H1 (cell line): ENCODE measurements around the gene ANXA2. TPM values are rescaled to one million over a fixed set of nuclear protein-coding genes. Genes with fewer than 3 reads are reported as not detected.

Source experiments
- CTCF ChIA-PET: fragments of 300-600 bp; sonication (Branson Sonifier 250); formaldehyde crosslinking; loops from one replicate; lab custom pipeline; 2021; ENCODE audit not compliant: partially characterized antibody; lab: Charles Lee
- POLR2A ChIA-PET: fragments of 300-600 bp; sonication (Branson Sonifier 250); formaldehyde crosslinking; loops from one replicate; lab custom pipeline; 2021; ENCODE audit warnings: inconsistent platforms; ENCODE audit not compliant: partially characterized antibody; lab: Charles Lee
- DNase-seq, 2 experiments: peaks; one replicate each; pipeline versions ENCODE4 v3.0.0 to v3.0.0-alpha.2; 2010 to 2022; ENCODE audit warnings: low spot score in 2 of 2, low read depth in 1 of 2, mixed read lengths in 1 of 2
- FAIRE-seq: peaks from 2 replicates; lab custom pipeline; 2011; peaks lifted over from hg19 to GRCh38; lab: Jason Lieb, UNC
- H2AFZ ChIP-seq: 2 replicates; pipeline ENCODE4 v1.8.1; 2012; ENCODE audit warnings: low read length, inconsistent platforms
- H2AK5ac ChIP-seq: 2 replicates; pipeline ENCODE4 v1.6.1; 2013; ENCODE audit warnings: low read depth, low read length
- H2BK120ac ChIP-seq: replicated peaks from 2 replicates; pipeline ENCODE3; 2013; ENCODE audit warnings: low read depth, low read length, inconsistent platforms
- H2BK12ac ChIP-seq: 2 replicates; pipeline ENCODE4 v1.6.1; 2013; ENCODE audit warnings: low read depth, low read length
- H2BK15ac ChIP-seq: 2 replicates; pipeline ENCODE4 v1.6.1; 2013; ENCODE audit warnings: low read length
- H2BK20ac ChIP-seq: 2 replicates; pipeline ENCODE4 v1.6.1; 2013; ENCODE audit warnings: low read length
- H2BK5ac ChIP-seq: 2 replicates; pipeline ENCODE4 v1.6.1; 2013; ENCODE audit warnings: low read depth, low read length
- H3K14ac ChIP-seq: 2 replicates; pipeline ENCODE4 v1.6.1; 2013; ENCODE audit warnings: inconsistent platforms; ENCODE audit not compliant: insufficient read length
- H3K18ac ChIP-seq: 2 replicates; pipeline ENCODE4 v1.6.1; 2013; ENCODE audit warnings: low read length; ENCODE audit errors: extremely low read depth
- H3K23ac ChIP-seq: 2 replicates; pipeline ENCODE4 v1.6.1; 2013; ENCODE audit warnings: inconsistent platforms; ENCODE audit not compliant: insufficient read length
- H3K23me2 ChIP-seq: 2 replicates; pipeline ENCODE4 v1.6.1; 2013; ENCODE audit warnings: low read depth, low read length
- H3K27ac ChIP-seq: 2 replicates; pipeline ENCODE4 v1.6.1; 2011; ENCODE audit warnings: low read depth, low read length, inconsistent platforms
- H3K27me3 ChIP-seq, 4 experiments: replicated peaks in 1 of 4; 1 replicate in 1 of 4; 2 replicates in 3 of 4; pipeline versions ENCODE4 v1.6.1 to v1.8.1; 2011 to 2013; ENCODE audit warnings: low read length in 3 of 4, mild to moderate bottlenecking in 3 of 4, inconsistent platforms in 2 of 4, mixed read lengths in 2 of 4, moderate library complexity in 1 of 4; ENCODE audit not compliant: control insufficient read depth in 3 of 4, insufficient read depth in 3 of 4; ENCODE audit errors: extremely low read depth in 1 of 4
- H3K36me3 ChIP-seq, 4 experiments: 2 replicates each; pipeline versions ENCODE4 v1.6.1 to v1.8.1; 2011 to 2013; ENCODE audit warnings: mild to moderate bottlenecking in 4 of 4, low read length in 3 of 4, moderate library complexity in 2 of 4, control low read depth in 1 of 4, inconsistent platforms in 1 of 4; ENCODE audit not compliant: insufficient read depth in 4 of 4, control insufficient read depth in 2 of 4
- H3K4ac ChIP-seq: replicated peaks from 2 replicates; pipeline ENCODE3; 2013; ENCODE audit warnings: low read length, low read depth, mixed read lengths, inconsistent platforms; ENCODE audit not compliant: insufficient read length
- H3K4me1 ChIP-seq, 4 experiments: replicated peaks in 1 of 4; 1 replicate in 1 of 4; 2 replicates in 3 of 4; pipeline versions ENCODE4 v1.6.1 to v1.8.1; 2011 to 2013; ENCODE audit warnings: low read length in 3 of 4, inconsistent platforms in 2 of 4, mixed read lengths in 1 of 4; ENCODE audit not compliant: insufficient read depth in 4 of 4, control insufficient read depth in 3 of 4
- H3K4me2 ChIP-seq, 2 experiments: 2 replicates each; pipeline versions ENCODE4 v1.6.1 to v1.8.1; 2011 to 2013; ENCODE audit warnings: low read depth in 2 of 2, low read length in 2 of 2, control low read depth in 1 of 2, inconsistent platforms in 1 of 2, mild to moderate bottlenecking in 1 of 2; ENCODE audit not compliant: insufficient read depth in 1 of 2
- H3K4me3 ChIP-seq, 4 experiments: fragments of 200-600, 300-600 bp in 1 of 4; sonication (generic), shearing (Covaris generic), sonication (Bioruptor Twin) in 1 of 4; 2 replicates each; pipeline versions ENCODE4 v1.5.1 to v1.8.1; 2011 to 2016; ENCODE audit warnings: low read length in 4 of 4, low read depth in 3 of 4, control low read depth in 2 of 4, inconsistent platforms in 2 of 4, mild to moderate bottlenecking in 2 of 4, mixed read lengths in 1 of 4, moderate library complexity in 1 of 4; ENCODE audit not compliant: insufficient read depth in 2 of 4; ENCODE audit errors: extremely low read depth in 1 of 4
- H3K56ac ChIP-seq: replicated peaks from 2 replicates; pipeline ENCODE3; 2013; ENCODE audit warnings: low read depth, mild to moderate bottlenecking, mixed read lengths, low read length, inconsistent platforms; ENCODE audit not compliant: insufficient read length
- H3K79me1 ChIP-seq: 2 replicates; pipeline ENCODE4 v1.6.1; 2013; ENCODE audit warnings: low read depth, low read length, control low read depth
- H3K79me2 ChIP-seq, 2 experiments: 2 replicates each; pipeline versions ENCODE4 v1.6.1 to v1.8.1; 2012 to 2013; ENCODE audit warnings: low read length in 2 of 2, mild to moderate bottlenecking in 2 of 2, inconsistent platforms in 1 of 2; ENCODE audit not compliant: insufficient read depth in 2 of 2, control insufficient read depth in 1 of 2
- H3K9ac ChIP-seq, 4 experiments: replicated peaks in 1 of 4; 1 replicate in 1 of 4; 2 replicates in 3 of 4; pipeline versions ENCODE4 v1.6.1 to v1.8.1; 2011 to 2013; ENCODE audit warnings: low read depth in 3 of 4, low read length in 3 of 4, control low read depth in 2 of 4, mild to moderate bottlenecking in 2 of 4, moderate library complexity in 2 of 4, inconsistent platforms in 1 of 4; ENCODE audit errors: extremely low read depth in 1 of 4
- H3K9me3 ChIP-seq, 2 experiments: 2 replicates each; pipeline versions ENCODE4 v1.6.1 to v1.8.1; 2012 to 2013; ENCODE audit warnings: mild to moderate bottlenecking in 2 of 2, moderate library complexity in 2 of 2, control low read depth in 1 of 2, inconsistent platforms in 1 of 2, low read depth in 1 of 2, low read length in 1 of 2, mixed read lengths in 1 of 2; ENCODE audit not compliant: insufficient read depth in 2 of 2
- H4K20me1 ChIP-seq, 2 experiments: replicated peaks in 1 of 2; 2 replicates each; pipeline versions ENCODE3 to v1.8.1; 2011 to 2013; ENCODE audit warnings: inconsistent platforms in 2 of 2, low read length in 2 of 2, mild to moderate bottlenecking in 1 of 2; ENCODE audit not compliant: insufficient read depth in 2 of 2, control insufficient read depth in 1 of 2
- H4K5ac ChIP-seq: 2 replicates; pipeline ENCODE4 v1.6.1; 2013; ENCODE audit warnings: low read length, low read depth, mixed read lengths, inconsistent platforms; ENCODE audit not compliant: insufficient read length
- H4K8ac ChIP-seq: 2 replicates; pipeline ENCODE4 v1.8.0; 2013; ENCODE audit warnings: mild to moderate bottlenecking, moderate library complexity, low read length, inconsistent platforms; ENCODE audit not compliant: insufficient read depth; ENCODE audit errors: extremely low read depth
- H4K91ac ChIP-seq: replicated peaks from 2 replicates; pipeline ENCODE3; 2013; ENCODE audit warnings: low read length, mixed read lengths, inconsistent platforms; ENCODE audit not compliant: insufficient read length
- ASH2L ChIP-seq: fragments of 200-600, 300-600 bp; sonication (generic); IDR thresholded peaks from one replicate; pipeline ENCODE4 v1.7.1; 2017; ENCODE audit warnings: low read length
- ATF3 ChIP-seq: IDR thresholded peaks from 2 replicates; pipeline ENCODE4 v1.6.1; 2011; ENCODE audit warnings: low read depth, mild to moderate bottlenecking, low read length; ENCODE audit not compliant: insufficient read depth
- EGR1 ChIP-seq: IDR thresholded peaks from 2 replicates; pipeline ENCODE4 v1.6.1; 2011; ENCODE audit warnings: low read depth, low read length, borderline replicate concordance
- FOSL1 ChIP-seq: IDR thresholded peaks from 2 replicates; pipeline ENCODE4 v1.6.1; 2011; ENCODE audit warnings: mild to moderate bottlenecking, low read depth, low read length, moderate library complexity; ENCODE audit not compliant: insufficient read depth
- JUND ChIP-seq: IDR thresholded peaks from 2 replicates; pipeline ENCODE4 v1.6.1; 2011; ENCODE audit warnings: mild to moderate bottlenecking, improper control_type of control experiment, low read length
- RNF2 ChIP-seq: fragments of 200-900, 300-1000 bp; sonication (generic); IDR thresholded peaks from 2 replicates; pipeline ENCODE4 v1.7.1; 2016; ENCODE audit warnings: borderline replicate concordance, low read depth, mild to moderate bottlenecking, antibody characterized with exemption, low read length; ENCODE audit not compliant: poor library complexity, severe bottlenecking; ENCODE audit errors: missing control alignments
- SP1 ChIP-seq: IDR thresholded peaks from 2 replicates; pipeline ENCODE4 v1.6.1; 2011; ENCODE audit warnings: low read depth, low read length
- TAF7 ChIP-seq: optimal IDR thresholded peaks from 2 replicates; pipeline ENCODE3; 2011; ENCODE audit warnings: low read depth, mild to moderate bottlenecking, inconsistent platforms, low read length, moderate library complexity, borderline replicate concordance
- WGBS, 2 experiments: shearing (Covaris generic) in 1 of 2; methylation state at CpG; one replicate each; pipeline versions ENCODE4 v1.1.6 to v1.1.7; 2013 to 2015; ENCODE audit warnings: low lambda C conversion rate in 2 of 2, mixed read lengths in 2 of 2, inconsistent platforms in 1 of 2, low coverage in 1 of 2, missing lambda C conversion rate in 1 of 2; ENCODE audit not compliant: insufficient replicate concordance in 2 of 2, insufficient coverage in 1 of 2, insufficient read length in 1 of 2; ENCODE audit errors: extremely low coverage in 1 of 2, missing lambda C conversion rate in 1 of 2; 5-methylcytosine and 5-hydroxymethylcytosine counted together
- polyA plus RNA-seq, 7 experiments: library from polyadenylated mRNA; depleted of rRNA in 3 of 7; stranded (reverse) in 5 of 7; unstranded in 2 of 7; fragments of >200 nt in 5 of 7; fragments of 200-250 nt in 2 of 7; gene quantifications; 1 replicate in 5 of 7; 2 replicates in 1 of 7; 4 replicates in 1 of 7; pipeline versions ENCODE4 v1.2.1 to v1.2.3, GENCODE V29; 2011 to 2013; ENCODE audit warnings: missing spikeins in 2 of 7, mixed read lengths in 2 of 7
- total RNA-seq: library from RNA; stranded (reverse); fragmentation: NEBNext Ultra II Directional; extraction: Animal tissue kit (Norgen Biotek cat#: 25700); gene quantifications from 2 replicates; pipeline ENCODE4 v1.2.1, GENCODE V29; 2021

Gene ANXA2
- total and polyA plus RNA-seq, 2 of the 8 experiments (the other 6 are each of a cell fraction or from before 2014, with no cell fraction given): 178 to 217 TPM

GRCh38 chr15:60391722-60392315 is 6.0 kb downstream of the ANXA2 start:
- H2BK5ac ChIP-seq: no peak overlapping the region
- peaks cover 0 to 4% (median 2%) of the 10 kb centered on the region in 4 experiments; a peak in 5 of 7 replicates for H3K27me3 ChIP-seq
- DNase-seq: no peak
- POLR2A ChIA-PET: no interaction called here
- no peak overlapping the region for H4K91ac ChIP-seq
- peaks cover 0 to 16% (median 0%) of the 10 kb centered on the region in 4 experiments; a peak in 1 of 8 replicates for H3K36me3 ChIP-seq
- H4K8ac ChIP-seq: no peak overlapping the region
- 51% methylated on average over 4 of the region's 4 CpGs; no CpG with 5 or more reads in 1 of the 2 experiments for WGBS, 2 experiments
- no peak overlapping the region for H3K4ac ChIP-seq
- no peak overlapping the region for H3K4me3 ChIP-seq
- H2BK20ac ChIP-seq: no peak overlapping the region
- no peak overlapping the region for H2BK12ac ChIP-seq
- FAIRE-seq: no peak
- H3K79me1 ChIP-seq: peaks cover 9% of the 10 kb centered on the region; the same call in 1 of the 2 replicates
- peaks cover 11 to 27% (median 18%) of the 10 kb centered on the region in 4 experiments; a peak in 6 of 7 replicates for H3K4me1 ChIP-seq
- H4K20me1 ChIP-seq: peaks cover 0 to 9% of the 10 kb centered on the region in 2 experiments
- no peaks in the 10 kb centered on the region for H3K9me3 ChIP-seq
- no peak overlapping the region for H2BK15ac ChIP-seq
- no peak overlapping the region for H2AFZ ChIP-seq
- no peak overlapping the region for H3K23ac ChIP-seq
- no peak overlapping the region for H3K27ac ChIP-seq
- H2AK5ac ChIP-seq: no peak overlapping the region; the same call in 1 of the 2 replicates
- CTCF ChIA-PET: interaction anchor here (0.8 kb wide), 1 partner anchor 15 kb away, joined by 3 read pairs; no protein-coding TSS in a partner anchor
- H3K14ac ChIP-seq: no peak overlapping the region
- peaks cover 0 to 49% of the 10 kb centered on the region in 2 experiments; a peak in 2 of 4 replicates for H3K79me2 ChIP-seq
- H3K4me2 ChIP-seq: peak overlapping the region; percentile 5 to 6; a peak in 2 of 4 replicates
- H3K9ac ChIP-seq: no peak overlapping the region
- peaks cover 4% of the 10 kb centered on the region; the same call in 1 of the 2 replicates for H3K23me2 ChIP-seq
- no peak overlapping the region for H2BK120ac ChIP-seq
- no peak overlapping the region for H4K5ac ChIP-seq
- no peak overlapping the region for H3K56ac ChIP-seq
- H3K18ac ChIP-seq: no peak overlapping the region
- TF ChIP-seq FOSL1 (no peak), RNF2 (no peak), JUND (no peak), EGR1 (no peak), TAF7 (no peak), SP1 (no peak), ASH2L (no peak), ATF3 (no peak)
